HUES64 (cell line): ENCODE results near the gene ABCC1.
"Not testable (repeated sequence)": the region's sequence is repeated elsewhere in the genome, so short reads cannot be mapped to it uniquely, and the experiment has no call there.

Experiments
- H3K27ac ChIP-seq: 2 replicates; pipeline ENCODE4 v1.7.0; 2013; ENCODE audit warnings: low read depth, low read length, inconsistent platforms
- H3K27me3 ChIP-seq: 2 replicates; pipeline ENCODE4 v1.6.1; 2013; ENCODE audit warnings: mild to moderate bottlenecking, low read length; ENCODE audit not compliant: insufficient read depth
- H3K36me3 ChIP-seq: 2 replicates; pipeline ENCODE4 v1.6.1; 2013; ENCODE audit warnings: mild to moderate bottlenecking, low read length; ENCODE audit not compliant: insufficient read depth
- H3K4me1 ChIP-seq: 2 replicates; pipeline ENCODE4 v1.6.1; 2013; ENCODE audit warnings: mild to moderate bottlenecking, low read length, moderate library complexity; ENCODE audit not compliant: insufficient read depth
- H3K4me3 ChIP-seq: 2 replicates; pipeline ENCODE4 v1.5.1; 2013; ENCODE audit warnings: mild to moderate bottlenecking, low read length, moderate library complexity
- H3K9ac ChIP-seq: 2 replicates; pipeline ENCODE4 v1.6.1; 2013; ENCODE audit warnings: mild to moderate bottlenecking, low read depth, low read length
- H3K9me3 ChIP-seq: 2 replicates; pipeline ENCODE4 v1.6.1; 2013; ENCODE audit warnings: low read depth, low read length; ENCODE audit not compliant: insufficient read depth
- WGBS: fragments of 150-250, 120-280 bp; methylation state at CpG from one replicate; pipeline ENCODE4 v1.1.7; 2013; ENCODE audit warnings: missing lambda C conversion rate; 5-methylcytosine and 5-hydroxymethylcytosine counted together

The ABCC1 gene

DNA sequence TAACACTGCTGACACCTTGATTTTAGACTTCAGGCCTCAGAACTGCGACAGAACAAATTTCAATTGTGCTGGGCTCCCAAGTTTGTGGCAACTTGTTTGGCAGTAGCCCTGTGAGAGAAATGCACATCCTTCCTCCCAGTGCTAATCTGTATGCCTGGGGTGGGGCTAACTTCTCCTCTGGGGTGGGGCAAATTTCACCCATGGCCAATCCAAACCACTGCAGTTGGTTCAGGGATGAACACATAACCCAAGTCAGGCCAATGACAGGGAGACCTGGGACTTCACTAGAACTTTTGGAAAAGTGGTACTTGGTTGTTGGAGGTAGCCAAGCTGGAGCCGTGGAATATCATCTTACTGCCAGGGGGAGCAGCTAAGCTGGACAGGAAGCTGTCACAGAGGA, 217.5 kb downstream of the ABCC1 start:
- Histone ChIP-seq H3K9me3 (no peaks in the 10 kb centered on the region), H3K27ac (no peak overlapping the region), H3K4me3 (no peak overlapping the region), H3K36me3 (no peaks in the 10 kb centered on the region), H3K27me3 (no peaks in the 10 kb centered on the region), H3K9ac (no peak overlapping the region), H3K4me1 (no peaks in the 10 kb centered on the region)
- 44% methylated on average over 2 of the region's 2 CpGs for WGBS

- WGBS: 89% methylated on average over 11 of the region's 11 CpGs
- Histone ChIP-seq H3K4me3 (no peak overlapping the region), H3K36me3 (no peaks in the 10 kb centered on the region)
Measured at GRCh38 chr16:16167927-16168326, 218.5 kb downstream of the ABCC1 start.

GRCh38 chr16:16168431-16168830, 219.0 kb downstream of the ABCC1 start:
- no peak overlapping the region for H3K4me3 ChIP-seq
- H3K9ac ChIP-seq: no peak overlapping the region
- no peaks in the 10 kb centered on the region for H3K27me3 ChIP-seq
- no peak overlapping the region for H3K27ac ChIP-seq
- H3K4me1 ChIP-seq: no peaks in the 10 kb centered on the region
- 95% methylated on average over 14 of the region's 14 CpGs for WGBS
- H3K9me3 ChIP-seq: no peaks in the 10 kb centered on the region
- no peaks in the 10 kb centered on the region for H3K36me3 ChIP-seq

More at GRCh38 chr16:16167927-16168326, 218.5 kb downstream of the ABCC1 start:
- no peaks in the 10 kb centered on the region for H3K4me1 ChIP-seq
- no peaks in the 10 kb centered on the region for H3K9me3 ChIP-seq
- no peak overlapping the region for H3K27ac ChIP-seq
- no peak overlapping the region for H3K9ac ChIP-seq
- no peaks in the 10 kb centered on the region for H3K27me3 ChIP-seq

DNA sequence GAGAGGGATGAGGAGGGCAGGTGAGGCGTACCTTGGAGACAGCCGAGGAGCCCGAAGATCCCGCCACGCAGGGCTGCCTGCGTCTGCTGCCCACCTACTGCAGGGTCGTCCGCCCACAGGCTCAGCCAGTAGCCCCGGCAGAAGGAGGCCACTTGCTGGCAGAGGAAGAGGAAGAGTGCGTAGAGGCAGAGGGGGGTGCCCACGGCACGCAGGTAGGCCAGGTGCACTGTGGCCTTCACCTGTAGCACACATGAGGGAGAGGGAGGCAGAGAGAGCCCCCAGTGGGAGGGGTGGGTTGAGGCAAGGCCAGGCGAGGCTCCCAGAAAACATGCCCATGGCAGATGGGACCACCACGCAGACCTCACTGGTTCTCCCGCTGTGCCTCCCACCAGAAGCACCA, 220.2 kb downstream of the ABCC1 start:
- Histone ChIP-seq H3K4me1 (no peaks in the 10 kb centered on the region), H3K9me3 (no peaks in the 10 kb centered on the region), H3K36me3 (no peaks in the 10 kb centered on the region), H3K27me3 (no peaks in the 10 kb centered on the region), H3K9ac (no peak overlapping the region), H3K27ac (no peak overlapping the region), H3K4me3 (no peak overlapping the region)
- WGBS: 91% methylated on average over 15 of the region's 15 CpGs

GRCh38 chr16:16171332-16171919, 222.0 kb downstream of the ABCC1 start:
- H3K9ac ChIP-seq: no peak overlapping the region
- H3K4me1 ChIP-seq: no peaks in the 10 kb centered on the region
- no peaks in the 10 kb centered on the region for H3K27me3 ChIP-seq
- no peaks in the 10 kb centered on the region for H3K9me3 ChIP-seq
- H3K36me3 ChIP-seq: no peaks in the 10 kb centered on the region
- WGBS: 82% methylated on average over 2 of the region's 4 CpGs
- no peak overlapping the region for H3K27ac ChIP-seq
- H3K4me3 ChIP-seq: no peak overlapping the region

GRCh38 chr16:16172991-16173390, 223.6 kb downstream of the ABCC1 start:
- H3K27me3 ChIP-seq: no peaks in the 10 kb centered on the region
- H3K4me3 ChIP-seq: no peak overlapping the region
- H3K36me3 ChIP-seq: no peaks in the 10 kb centered on the region
- no peak overlapping the region for H3K9ac ChIP-seq
- no peaks in the 10 kb centered on the region for H3K9me3 ChIP-seq
- H3K27ac ChIP-seq: no peak overlapping the region
- no peaks in the 10 kb centered on the region for H3K4me1 ChIP-seq
- WGBS: 93% methylated on average over 2 of the region's 4 CpGs

- H3K4me3 ChIP-seq: no peak overlapping the region
- no peaks in the 10 kb centered on the region for H3K36me3 ChIP-seq
- no peak overlapping the region for H3K27ac ChIP-seq
- H3K9ac ChIP-seq: no peak overlapping the region
- H3K9me3 ChIP-seq: no peaks in the 10 kb centered on the region
- H3K27me3 ChIP-seq: no peaks in the 10 kb centered on the region
- WGBS: 88% methylated on average over 5 of the region's 5 CpGs
- no peaks in the 10 kb centered on the region for H3K4me1 ChIP-seq
Measured at GRCh38 chr16:16175296-16175695, 225.9 kb downstream of the ABCC1 start.

- H3K36me3 ChIP-seq: no peaks in the 10 kb centered on the region
- H3K27ac ChIP-seq: no peak overlapping the region
- H3K9ac ChIP-seq: no peak overlapping the region
- H3K27me3 ChIP-seq: no peaks in the 10 kb centered on the region
- H3K4me3 ChIP-seq: no peak overlapping the region
- H3K9me3 ChIP-seq: no peaks in the 10 kb centered on the region
- no peaks in the 10 kb centered on the region for H3K4me1 ChIP-seq
Measured at GRCh38 chr16:16176328-16176727, 226.9 kb downstream of the ABCC1 start.

DNA sequence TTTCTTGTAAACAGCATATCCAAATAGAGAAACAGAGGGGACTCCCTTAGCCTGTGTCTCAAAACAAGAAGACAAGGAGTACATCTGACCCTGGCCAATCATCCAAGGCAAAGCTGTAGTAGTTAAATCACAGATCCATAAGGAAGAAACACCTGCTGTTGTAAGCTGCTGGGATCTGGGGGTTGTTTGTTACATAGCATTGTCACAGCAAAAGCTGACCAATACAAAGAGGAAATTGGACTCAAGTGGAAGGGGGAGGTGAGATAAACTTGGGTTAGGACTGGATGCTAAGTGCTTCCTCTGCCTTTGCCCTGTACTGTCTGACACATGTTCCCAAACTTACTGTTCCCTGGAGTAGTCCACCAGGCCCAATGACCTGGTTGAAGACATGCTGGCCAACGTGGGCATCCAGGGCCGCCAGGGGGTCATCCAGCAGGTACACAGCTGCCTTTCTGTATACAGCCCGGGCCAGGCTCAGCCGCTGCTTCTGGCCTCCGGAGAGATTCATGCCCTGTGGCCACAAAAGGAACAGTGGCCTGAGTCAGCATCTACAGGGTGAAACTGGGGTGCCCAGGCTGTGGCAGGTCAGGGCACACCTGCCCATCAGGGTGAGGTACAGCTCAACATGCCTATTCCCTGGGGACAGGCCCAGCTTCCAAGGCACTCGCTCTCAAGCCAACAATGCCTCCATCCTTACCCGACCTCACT, 229.2 kb downstream of the ABCC1 start:
- Histone ChIP-seq H3K9me3 (no peaks in the 10 kb centered on the region), H3K9ac (no peak overlapping the region), H3K27me3 (no peaks in the 10 kb centered on the region), H3K4me3 (no peak overlapping the region), H3K36me3 (no peaks in the 10 kb centered on the region), H3K27ac (no peak overlapping the region), H3K4me1 (no peaks in the 10 kb centered on the region)
- 94% methylated on average over 7 of the region's 7 CpGs for WGBS

DNA sequence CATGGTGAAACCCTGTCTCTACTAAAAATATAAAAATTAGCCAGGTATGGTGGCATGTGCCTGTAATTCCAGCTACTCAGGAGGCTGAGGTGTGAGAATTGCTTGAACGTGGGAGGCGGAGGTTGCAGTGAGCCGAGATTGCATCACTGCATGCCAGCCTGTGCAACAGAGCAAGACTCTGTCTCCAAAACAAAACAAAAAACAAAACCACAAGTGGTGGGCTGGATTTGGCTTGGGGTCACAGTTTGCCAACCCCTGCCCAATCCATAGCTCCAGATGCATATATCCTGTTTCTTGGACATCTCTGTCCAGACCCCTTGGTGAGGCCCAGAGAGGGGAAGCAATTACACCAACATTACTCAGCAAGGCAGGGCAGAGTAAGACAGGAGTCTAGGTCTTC, 232.3 kb downstream of the ABCC1 start:
- not testable (repeated sequence) for H3K27me3 ChIP-seq, H3K36me3 ChIP-seq
- 81% methylated on average over 3 of the region's 3 CpGs for WGBS

DNA sequence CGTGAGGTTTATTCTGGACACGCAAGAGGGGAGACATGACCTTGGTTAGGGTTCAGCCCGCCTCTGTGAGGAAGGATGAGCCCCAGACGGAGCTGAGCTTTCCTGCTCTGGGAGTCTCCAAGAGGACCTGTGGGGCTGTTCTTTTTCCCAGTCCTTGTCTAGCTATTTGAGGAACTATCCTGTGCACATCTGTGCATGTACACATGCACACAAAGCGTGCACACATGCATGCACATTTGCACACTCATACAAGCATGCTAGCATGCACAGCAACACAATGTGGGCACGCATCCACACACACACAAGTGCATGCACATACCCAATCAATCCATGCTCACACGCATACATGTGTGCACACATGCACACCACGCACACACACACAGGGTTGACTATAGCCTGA, 233.5 kb downstream of the ABCC1 start:
- no peaks in the 10 kb centered on the region for H3K4me1 ChIP-seq
- no peaks in the 10 kb centered on the region for H3K36me3 ChIP-seq
- no peak overlapping the region for H3K9ac ChIP-seq
- no peaks in the 10 kb centered on the region for H3K27me3 ChIP-seq
- H3K27ac ChIP-seq: no peak overlapping the region
- no peak overlapping the region for H3K4me3 ChIP-seq
- no peaks in the 10 kb centered on the region for H3K9me3 ChIP-seq
- 93% methylated on average over 8 of the region's 8 CpGs for WGBS

More for the DNA sequence above, 232.3 kb downstream of the ABCC1 start:
- not testable (repeated sequence) for H3K9me3 ChIP-seq, H3K4me3 ChIP-seq, H3K27ac ChIP-seq, H3K9ac ChIP-seq, H3K4me1 ChIP-seq

- Histone ChIP-seq H3K4me1 (no peaks in the 10 kb centered on the region), H3K27me3 (no peaks in the 10 kb centered on the region), H3K27ac (no peak overlapping the region), H3K9me3 (no peaks in the 10 kb centered on the region), H3K36me3 (no peaks in the 10 kb centered on the region), H3K9ac (no peak overlapping the region), H3K4me3 (no peak overlapping the region)
- WGBS: 82% methylated on average over 8 of the region's 8 CpGs
Measured at GRCh38 chr16:16183562-16183961, 234.1 kb downstream of the ABCC1 start.
